Bronchial epithelial cell (primary cell): ENCODE results near the gene RFX4. TPM values are rescaled to one million over a fixed set of nuclear protein-coding genes. Genes with fewer than 3 reads are reported as not detected.

Source experiments
- DNase-seq: peaks from one replicate; pipeline ENCODE4 v3.0.0-alpha.2; 2010; ENCODE audit warnings: low read depth
- FAIRE-seq: peaks from 2 replicates; lab custom pipeline; 2011; peaks lifted over from hg19 to GRCh38; lab: Jason Lieb, UNC
- H3K27me3 ChIP-seq: 2 replicates; pipeline ENCODE4 v1.5.1; 2011; ENCODE audit warnings: low read length; ENCODE audit not compliant: control insufficient read depth, insufficient read depth
- H3K36me3 ChIP-seq: 2 replicates; pipeline ENCODE4 v1.5.1; 2011; ENCODE audit warnings: low read length; ENCODE audit not compliant: control insufficient read depth, insufficient read depth
- H3K4me3 ChIP-seq: 2 replicates; pipeline ENCODE4 v1.5.1; 2011; ENCODE audit warnings: mild to moderate bottlenecking, low read depth, low read length, control low read depth
- CTCF ChIP-seq: IDR thresholded peaks from 2 replicates; pipeline ENCODE4 v1.5.1; 2011; ENCODE audit warnings: mild to moderate bottlenecking, moderate library complexity, low read length, control low read depth, inconsistent platforms; ENCODE audit not compliant: insufficient read depth, severe bottlenecking
- total RNA-seq: library from RNA; depleted of rRNA; stranded (reverse); fragments of >200 nt; gene quantifications from 2 replicates; pipeline ENCODE4 v1.2.1, GENCODE V29; 2014

RFX4 gene
- total RNA-seq, 1 donor from 2014 or later: not detected

GRCh38 chr12:106776897-106777296 lies 194.1 kb downstream of the RFX4 start:
- no peak for DNase-seq
- H3K36me3 ChIP-seq: no peaks in the 10 kb centered on the region
- H3K4me3 ChIP-seq: no peak overlapping the region
- no peaks in the 10 kb centered on the region for H3K27me3 ChIP-seq
- TF ChIP-seq CTCF: no peak
- FAIRE-seq: no peak

GRCh38 chr12:106780010-106780631 lies 197.3 kb downstream of the RFX4 start:
- DNase-seq: peak; percentile 31
- FAIRE-seq: no peak
- no peak for TF ChIP-seq CTCF
- Histone ChIP-seq H3K4me3 (no peak overlapping the region), H3K36me3 (peaks cover 4% of the 10 kb centered on the region), H3K27me3 (no peaks in the 10 kb centered on the region)

GRCh38 chr12:106782619-106783018 lies 199.8 kb downstream of the RFX4 start:
- DNase-seq (no peak), FAIRE-seq (no peak)
- Histone ChIP-seq H3K27me3 (no peaks in the 10 kb centered on the region), H3K4me3 (no peak overlapping the region), H3K36me3 (peaks cover 4% of the 10 kb centered on the region)
- TF ChIP-seq CTCF: no peak

DNA sequence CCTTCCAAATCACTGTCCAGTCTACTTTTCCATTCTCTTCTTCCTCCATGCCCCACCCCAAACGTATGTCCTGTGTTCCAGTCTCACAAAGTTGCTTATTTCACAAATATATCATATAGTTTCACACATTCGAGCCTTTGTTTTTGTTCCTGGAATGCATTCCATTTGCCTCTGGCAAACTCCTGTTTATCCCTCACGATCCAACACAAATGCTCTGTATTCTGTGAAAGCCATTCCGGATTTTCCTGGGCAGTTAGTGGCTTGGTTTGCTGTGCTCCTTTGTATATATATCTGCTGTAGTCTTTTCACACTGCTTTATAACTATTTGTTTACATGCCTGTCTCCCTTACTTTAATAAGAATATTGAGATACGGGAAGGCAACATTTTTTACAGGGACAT lies 200.7 kb downstream of the RFX4 start:
- peaks cover 4% of the 10 kb centered on the region for H3K36me3 ChIP-seq
- no peak overlapping the region for H3K4me3 ChIP-seq
- no peak for TF ChIP-seq CTCF
- FAIRE-seq (no peak), DNase-seq (no peak)
- H3K27me3 ChIP-seq: no peaks in the 10 kb centered on the region

- DNase-seq (peak; percentile 19), FAIRE-seq (no peak)
- Histone ChIP-seq H3K4me3 (no peak overlapping the region), H3K27me3 (no peaks in the 10 kb centered on the region), H3K36me3 (no peaks in the 10 kb centered on the region)
- TF ChIP-seq CTCF: peak; percentile 31
Measured at GRCh38 chr12:106790020-106790419, 207.2 kb downstream of the RFX4 start.

DNA sequence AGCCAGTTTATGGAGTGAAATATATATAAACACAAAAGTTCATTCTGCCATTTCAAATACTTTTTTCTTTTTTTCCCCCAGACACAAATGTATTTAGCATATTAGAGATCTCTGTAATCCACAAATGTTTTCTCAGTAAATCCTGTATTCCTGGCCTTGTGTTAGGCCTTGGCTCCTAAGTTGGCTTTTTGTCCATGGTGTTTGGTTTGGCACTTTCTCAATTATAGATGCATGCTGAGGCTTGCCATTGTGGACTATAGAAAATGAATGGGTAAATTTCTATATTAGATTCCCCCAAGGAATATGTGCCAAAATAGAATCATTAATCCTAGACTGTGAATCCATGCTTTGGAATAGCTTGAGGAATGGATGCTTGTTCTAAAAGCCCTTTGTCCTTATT lies 208.7 kb downstream of the RFX4 start:
- Histone ChIP-seq H3K27me3 (no peaks in the 10 kb centered on the region), H3K4me3 (no peak overlapping the region), H3K36me3 (no peaks in the 10 kb centered on the region)
- DNase-seq: peak; percentile 72
- FAIRE-seq: no peak
- no peak for TF ChIP-seq CTCF
